Stromal cell of bone marrow (primary cell): Measurements from ENCODE around the gene EFL1.
A peak's percentile ranks its signal among the peaks of the same experiment; 100 is the strongest.

Experiments
- DNase-seq: peaks from one replicate; pipeline ENCODE4 v3.0.0-alpha.2; 2012; ENCODE audit warnings: low read depth

The EFL1 gene

GRCh38 chr15:82124331-82125263 is 137.9 kb downstream of the EFL1 start:
- no peak for DNase-seq

GRCh38 chr15:82122746-82123400 is 139.7 kb downstream of the EFL1 start:
- peak; percentile 99 for DNase-seq

- DNase-seq = no peak
Measured at GRCh38 chr15:82118040-82118439, 144.5 kb downstream of the EFL1 start.

GRCh38 chr15:82117296-82117695 is 145.2 kb downstream of the EFL1 start:
- no peak for DNase-seq

GRCh38 chr15:82114660-82115059 is 147.9 kb downstream of the EFL1 start:
- no peak for DNase-seq

- no peak for DNase-seq
Measured at GRCh38 chr15:82113106-82113715, 149.3 kb downstream of the EFL1 start.

GRCh38 chr15:82111918-82112317 is 150.6 kb downstream of the EFL1 start:
- no peak for DNase-seq

- no peak for DNase-seq
Measured at GRCh38 chr15:82110144-82110543, 152.4 kb downstream of the EFL1 start.

- DNase-seq = no peak
Measured at GRCh38 chr15:82108489-82109078, 153.9 kb downstream of the EFL1 start.

- DNase-seq = no peak
Measured at GRCh38 chr15:82106679-82107078, 155.9 kb downstream of the EFL1 start.

- DNase-seq = no peak
Measured at GRCh38 chr15:82105451-82106215, 156.9 kb downstream of the EFL1 start.

GRCh38 chr15:82103468-82103867 is 159.1 kb downstream of the EFL1 start:
- no peak for DNase-seq

GRCh38 chr15:82100111-82100929 is 162.2 kb downstream of the EFL1 start:
- DNase-seq = no peak

- DNase-seq = no peak
Measured at GRCh38 chr15:82098674-82099073, 163.9 kb downstream of the EFL1 start.

GRCh38 chr15:82095803-82096202 is 166.7 kb downstream of the EFL1 start:
- DNase-seq = no peak

GRCh38 chr15:82093774-82094211 is 168.7 kb downstream of the EFL1 start:
- DNase-seq = no peak

GRCh38 chr15:82093325-82093724 is 169.2 kb downstream of the EFL1 start:
- no peak for DNase-seq

- DNase-seq = no peak
Measured at GRCh38 chr15:82091636-82092140, 170.8 kb downstream of the EFL1 start.

GRCh38 chr15:82086243-82086995 is 176.1 kb downstream of the EFL1 start:
- no peak for DNase-seq
